HCT116 (cell line): ENCODE data around the gene TLX1. TPM values are rescaled to one million over a fixed set of nuclear protein-coding genes. Genes with fewer than 3 reads are reported as not detected.

ENCODE experiments used
- ATAC-seq: fragments of 200-7000 bp; cut with Tn5 transposase; 2 replicates; pipeline ENCODE4 v1.9.1; 2020; ENCODE audit warnings: mild to moderate bottlenecking, moderate library complexity
- BruUV-seq: library from RNA; stranded (reverse); fragments of 400-500 nt; replicated peaks from 2 replicates; lab custom pipeline; 2021; lab: Mats Ljungman, UMichigan
- CTCF ChIA-PET: fragments of 300-600 bp; sonication (Branson Sonifier 250); formaldehyde crosslinking; loops from one replicate; lab custom pipeline; 2021; ENCODE audit warnings: antibody characterized with exemption; lab: Charles Lee
- POLR2A ChIA-PET: fragments of 300-600, 350-600 bp; sonication (Branson Sonifier 250); formaldehyde crosslinking; loops from one replicate; lab custom pipeline; 2021; ENCODE audit warnings: antibody characterized with exemption; lab: Charles Lee
- RAD21 ChIA-PET, 2 experiments: fragments of 300-600 bp; sonication (Branson Sonifier 250); formaldehyde crosslinking; loops; one replicate each; lab custom pipeline; 2023; ENCODE audit warnings: low total read pairs in 2 of 2; ENCODE audit not compliant: uncharacterized antibody in 2 of 2, unreplicated experiment in 2 of 2, low non-redundant PET in 1 of 2; lab: Charles Lee
- DNase-seq: peaks from one replicate; pipeline ENCODE4 v3.0.0-alpha.2; 2010; ENCODE audit warnings: low read depth, low spot score
- H2AFZ ChIP-seq: fragments of 200-600 bp; shearing (Covaris generic), sonication (generic); 2 replicates; pipeline ENCODE4 v1.6.1; 2017; ENCODE audit warnings: low read depth, mixed run types, mixed read lengths, antibody characterized with exemption, low read length; ENCODE audit not compliant: poor library complexity, severe bottlenecking
- H3K27ac ChIP-seq: 2 replicates; pipeline ENCODE4 v1.5.1; 2012; ENCODE audit warnings: low read depth, low read length
- H3K27me3 ChIP-seq: fragments of 200-600 bp; sonication (generic); 2 replicates; pipeline ENCODE4 v1.6.1; 2016; ENCODE audit warnings: mixed run types, low read length, mixed read lengths; ENCODE audit not compliant: insufficient read depth
- H3K36me3 ChIP-seq, 2 experiments: fragments of 200-500 bp in 1 of 2; fragments of 200-600 bp in 1 of 2; sonication (Bioruptor generic) in 1 of 2; sonication (generic) in 1 of 2; 2 replicates each; pipeline versions ENCODE4 v1.5.1 to v1.6.1; 2014 to 2016; ENCODE audit warnings: low read length in 2 of 2, inconsistent platforms in 1 of 2, mixed read lengths in 1 of 2, mixed run types in 1 of 2; ENCODE audit not compliant: insufficient read depth in 2 of 2, control insufficient read depth in 1 of 2
- H3K4me1 ChIP-seq, 2 experiments: fragments of 200-600 bp in 1 of 2; sonication (generic) in 1 of 2; 2 replicates each; pipeline versions ENCODE4 v1.5.1 to v1.6.1; 2012 to 2017; ENCODE audit warnings: low read length in 2 of 2, inconsistent platforms in 1 of 2, mild to moderate bottlenecking in 1 of 2, mixed read lengths in 1 of 2, mixed run types in 1 of 2, moderate library complexity in 1 of 2; ENCODE audit not compliant: insufficient read depth in 2 of 2, control insufficient read depth in 1 of 2
- H3K4me2 ChIP-seq: fragments of 200-600 bp; sonication (generic); 2 replicates; pipeline ENCODE4 v1.6.1; 2017; ENCODE audit warnings: mixed run types, low read length, mixed read lengths
- H3K4me3 ChIP-seq, 2 experiments: fragments of 200-600 bp in 1 of 2; sonication (generic) in 1 of 2; replicated peaks in 1 of 2; 2 replicates each; pipeline ENCODE4 v1.5.1; 2011 to 2016; ENCODE audit warnings: low read length in 2 of 2, control low read depth in 1 of 2, low read depth in 1 of 2, mild to moderate bottlenecking in 1 of 2, mixed read lengths in 1 of 2, mixed run types in 1 of 2
- H3K79me2 ChIP-seq: fragments of 200-600 bp; sonication (generic); 2 replicates; pipeline ENCODE4 v1.6.1; 2017; ENCODE audit warnings: mild to moderate bottlenecking, mixed run types, low read length, moderate library complexity, mixed read lengths; ENCODE audit not compliant: insufficient read depth
- H3K9ac ChIP-seq: fragments of 200-600 bp; sonication (generic); 2 replicates; pipeline ENCODE4 v1.6.1; 2016; ENCODE audit warnings: low read length, mixed read lengths
- H3K9me2 ChIP-seq: fragments of 200-600 bp; sonication (generic), shearing (Covaris generic); 2 replicates; pipeline ENCODE4 v1.6.1; 2017; ENCODE audit warnings: mixed run types, mild to moderate bottlenecking, moderate library complexity; ENCODE audit not compliant: insufficient read depth
- H3K9me3 ChIP-seq, 2 experiments: fragments of 200-500 bp in 1 of 2; fragments of 200-600 bp in 1 of 2; sonication (Bioruptor generic) in 1 of 2; sonication (generic) in 1 of 2; 2 replicates each; pipeline ENCODE4 v1.6.1; 2014 to 2017; ENCODE audit warnings: low read length in 2 of 2, mixed read lengths in 2 of 2, inconsistent platforms in 1 of 2, low read depth in 1 of 2, mild to moderate bottlenecking in 1 of 2, mixed run types in 1 of 2, moderate library complexity in 1 of 2; ENCODE audit not compliant: control insufficient read depth in 1 of 2, insufficient read depth in 1 of 2
- H4K20me1 ChIP-seq: fragments of 200-600 bp; sonication (generic), shearing (Covaris generic); 2 replicates; pipeline ENCODE4 v1.6.1; 2017; ENCODE audit warnings: mixed run types, mild to moderate bottlenecking, moderate library complexity; ENCODE audit not compliant: insufficient read depth
- CEBPB ChIP-seq: IDR thresholded peaks from 2 replicates; pipeline ENCODE4 v1.6.1; 2012; ENCODE audit warnings: low read depth
- EZH2phosphoT487 ChIP-seq: fragments of 200-600 bp; IDR thresholded peaks from 2 replicates; pipeline ENCODE4 v1.6.1; 2018; ENCODE audit warnings: antibody characterized with exemption, borderline replicate concordance
- FOSL1 ChIP-seq: IDR thresholded peaks from 2 replicates; pipeline ENCODE4 v1.6.1; 2012; ENCODE audit warnings: low read depth
- JUND ChIP-seq: IDR thresholded peaks from 2 replicates; pipeline ENCODE4 v1.6.1; 2012
- POLR2A ChIP-seq: IDR thresholded peaks from 2 replicates; pipeline ENCODE4 v1.7.0; 2011; ENCODE audit warnings: borderline replicate concordance; ENCODE audit not compliant: insufficient read depth, insufficient read length; ENCODE audit errors: extremely low read depth
- REST ChIP-seq: IDR thresholded peaks from 2 replicates; pipeline ENCODE4 v1.6.1; 2012; ENCODE audit warnings: low read depth
- YY1 ChIP-seq: IDR thresholded peaks from 2 replicates; pipeline ENCODE4 v1.6.1; 2011; ENCODE audit warnings: low read length, low read depth, moderate library complexity, mild to moderate bottlenecking; ENCODE audit not compliant: insufficient replicate concordance; ENCODE audit errors: extremely low read depth
- ZFX ChIP-seq: fragments of 450-650 bp; IDR thresholded peaks from 2 replicates; pipeline ENCODE4 v1.6.1; 2017
- ZNF274 ChIP-seq: fragments of 200-500 bp; sonication (Bioruptor generic); IDR thresholded peaks from 2 replicates; pipeline ENCODE4 v1.6.1; 2014; ENCODE audit warnings: mild to moderate bottlenecking, low read depth, low read length, inconsistent platforms
- intact Hi-C: fragments of 100-400 bp; cut with micrococcal nuclease; formaldehyde crosslinking; loops from 2 replicates; pipeline ENCODE4 v1.10.0; 2022
- total RNA-seq: library from RNA; stranded (reverse); gene quantifications from one replicate; pipeline ENCODE4 v1.2.1, GENCODE V29; 2021; ENCODE audit not compliant: unreplicated experiment
- TF ChIP-seq, protein P1 (sequence below): IDR thresholded peaks from 2 replicates; pipeline ENCODE4 v1.6.1; 2012
- TF ChIP-seq, protein P2 (sequence below), 3 experiments: fragments of 200-600 bp in 1 of 3; sonication (generic) in 1 of 3; IDR thresholded peaks in 2 of 3; conservative IDR thresholded peaks in 1 of 3; 2 replicates each; pipeline ENCODE4 v1.5.1; 2012 to 2017; ENCODE audit warnings: low read depth in 2 of 3, low read length in 2 of 3, antibody characterized with exemption in 1 of 3, borderline replicate concordance in 1 of 3, control low read depth in 1 of 3, mild to moderate bottlenecking in 1 of 3, mixed read lengths in 1 of 3, mixed run types in 1 of 3, moderate library complexity in 1 of 3; ENCODE audit not compliant: insufficient read depth in 1 of 3

TLX1 gene
- total RNA-seq, 1 experiment from 2014 or later, result not detected

GRCh38 chr10:101134299-101135127, 3.4 kb downstream of the TLX1 start:
- CTCF ChIA-PET, result interaction anchor here (1.2 kb wide), 1 partner anchor 8 kb away, joined by 3 read pairs; no protein-coding TSS in a partner anchor
- RAD21 ChIA-PET, result no interaction called here
- Histone ChIP-seq H4K20me1 (no peaks in the 10 kb centered on the region), H3K4me1 (peaks cover 9 to 13% of the 10 kb centered on the region in 2 experiments), H3K9me3 (no peaks in the 10 kb centered on the region), H3K4me2 (no peak overlapping the region), H3K36me3 (no peaks in the 10 kb centered on the region), H3K9ac (no peak overlapping the region), H2AFZ (no peak overlapping the region), H3K27me3 (no peaks in the 10 kb centered on the region), H3K27ac (no peak overlapping the region), H3K4me3 (no peak overlapping the region), H3K79me2 (no peaks in the 10 kb centered on the region), H3K9me2 (no peaks in the 10 kb centered on the region)
- no peak for ATAC-seq
- intact Hi-C loops, result no loop called here
- DNase-seq, result no peak
- TF ChIP-seq FOSL1, result no peak
- no peak for TF ChIP-seq JUND
- no peak for TF ChIP-seq ZFX
- TF ChIP-seq CEBPB, result no peak
- no peak for TF ChIP-seq EZH2phosphoT487
- no peak for TF ChIP-seq YY1
- BruUV-seq, result no TSS peak
- POLR2A ChIA-PET, result no interaction called here

DNA sequence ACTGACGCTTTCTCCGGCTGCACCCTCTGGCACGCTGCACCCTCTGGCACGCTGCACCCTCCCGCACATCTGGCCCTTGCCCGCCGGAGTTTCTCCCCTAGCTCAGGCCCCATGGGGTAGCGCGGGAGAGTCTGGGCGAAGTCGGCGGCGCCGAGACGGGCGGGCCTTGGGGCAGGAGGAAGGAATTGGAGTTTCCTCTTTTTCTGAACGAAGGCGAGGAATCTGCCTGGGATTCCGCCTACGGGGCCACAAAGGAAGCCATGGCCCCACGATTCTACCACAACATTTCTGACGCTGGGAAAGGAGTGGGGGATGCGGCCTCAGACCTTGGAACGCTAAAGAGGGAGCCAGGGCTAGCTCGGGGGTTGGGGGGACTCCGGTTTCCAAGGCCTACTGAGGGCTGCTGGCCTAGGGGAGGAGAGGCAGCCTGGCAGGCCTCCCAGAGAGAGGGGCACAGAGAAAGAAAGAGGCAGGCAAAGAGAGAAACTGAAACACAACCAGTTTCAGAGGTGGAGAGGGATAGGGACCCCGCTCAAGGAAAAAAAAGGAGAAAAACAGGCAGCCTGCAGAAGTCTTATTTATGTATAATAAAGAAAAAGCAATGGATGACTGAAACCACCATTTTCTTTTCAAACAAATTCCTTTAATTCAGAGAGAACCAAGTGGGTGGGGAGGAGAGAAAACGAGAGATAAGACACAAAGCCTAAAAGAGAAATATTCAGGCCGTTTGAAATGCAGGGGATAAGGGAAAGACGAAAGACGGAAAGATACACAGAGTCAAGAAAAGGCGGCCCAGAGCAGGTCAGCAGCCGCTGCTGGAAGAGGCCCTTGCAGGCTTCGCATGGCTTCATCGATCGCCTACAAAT, 4.3 kb downstream of the TLX1 start:
- H3K27me3 ChIP-seq, result no peaks in the 10 kb centered on the region
- TF ChIP-seq, protein P1, sequence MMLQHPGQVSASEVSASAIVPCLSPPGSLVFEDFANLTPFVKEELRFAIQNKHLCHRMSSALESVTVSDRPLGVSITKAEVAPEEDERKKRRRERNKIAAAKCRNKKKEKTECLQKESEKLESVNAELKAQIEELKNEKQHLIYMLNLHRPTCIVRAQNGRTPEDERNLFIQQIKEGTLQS, result no peak
- TF ChIP-seq POLR2A (no peak), EZH2phosphoT487 (no peak), ZNF274 (no peak), REST (no peak), ZFX (no peak), CEBPB (no peak)
- TF ChIP-seq, protein P2, sequence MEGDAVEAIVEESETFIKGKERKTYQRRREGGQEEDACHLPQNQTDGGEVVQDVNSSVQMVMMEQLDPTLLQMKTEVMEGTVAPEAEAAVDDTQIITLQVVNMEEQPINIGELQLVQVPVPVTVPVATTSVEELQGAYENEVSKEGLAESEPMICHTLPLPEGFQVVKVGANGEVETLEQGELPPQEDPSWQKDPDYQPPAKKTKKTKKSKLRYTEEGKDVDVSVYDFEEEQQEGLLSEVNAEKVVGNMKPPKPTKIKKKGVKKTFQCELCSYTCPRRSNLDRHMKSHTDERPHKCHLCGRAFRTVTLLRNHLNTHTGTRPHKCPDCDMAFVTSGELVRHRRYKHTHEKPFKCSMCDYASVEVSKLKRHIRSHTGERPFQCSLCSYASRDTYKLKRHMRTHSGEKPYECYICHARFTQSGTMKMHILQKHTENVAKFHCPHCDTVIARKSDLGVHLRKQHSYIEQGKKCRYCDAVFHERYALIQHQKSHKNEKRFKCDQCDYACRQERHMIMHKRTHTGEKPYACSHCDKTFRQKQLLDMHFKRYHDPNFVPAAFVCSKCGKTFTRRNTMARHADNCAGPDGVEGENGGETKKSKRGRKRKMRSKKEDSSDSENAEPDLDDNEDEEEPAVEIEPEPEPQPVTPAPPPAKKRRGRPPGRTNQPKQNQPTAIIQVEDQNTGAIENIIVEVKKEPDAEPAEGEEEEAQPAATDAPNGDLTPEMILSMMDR (IDR thresholded peaks at IDR 0.05 in 2 of 3, conservative IDR thresholded peaks at IDR 0.05 in 1 of 3; ENCODE audit: borderline replicate concordance in 1 of 3, insufficient read depth in 1 of 3, low read depth in 2 of 3, low read length in 2 of 3), result no peak

More for the DNA sequence above, 4.3 kb downstream of the TLX1 start:
- Histone ChIP-seq H3K9me3 (no peaks in the 10 kb centered on the region), H3K27ac (no peak overlapping the region), H3K9me2 (no peaks in the 10 kb centered on the region), H3K79me2 (no peaks in the 10 kb centered on the region), H3K9ac (peak overlapping the region; percentile 12; the same call in 1 of the 2 replicates), H3K4me1 (peaks cover 9 to 13% of the 10 kb centered on the region in 2 experiments), H3K4me2 (peak overlapping the region; percentile 57), H2AFZ (peak overlapping the region; percentile 65), H3K36me3 (no peaks in the 10 kb centered on the region), H4K20me1 (no peaks in the 10 kb centered on the region), H3K4me3 (no peak overlapping the region)
- POLR2A ChIA-PET, result no interaction called here
- intact Hi-C loops, result no loop called here
- RAD21 ChIA-PET, result no interaction called here
- ATAC-seq, result no peak
- DNase-seq, result no peak
- BruUV-seq, result no TSS peak
- CTCF ChIA-PET, result no interaction called here
